HG02870 (cell line): Measurements from ENCODE around the gene CAPG.
"Not testable (repeated sequence)": the region's sequence is repeated elsewhere in the genome, so short reads cannot be mapped to it uniquely, and the experiment has no call there.

Source experiments
- ATAC-seq: cut with Tn5 transposase; IDR thresholded peaks from one replicate; pipeline ENCODE4 v1.9.1; 2021; ENCODE audit warnings: mild to moderate bottlenecking, moderate library complexity; ENCODE audit not compliant: unreplicated experiment

CAPG gene

GRCh38 chr2:85398426-85399182, 11.6 kb downstream of the CAPG start:
- ATAC-seq: no peak

- ATAC-seq: no peak
Observed at GRCh38 chr2:85397925-85398331, 12.2 kb downstream of the CAPG start.

- no peak for ATAC-seq
Observed at GRCh38 chr2:85396531-85397470, 13.4 kb downstream of the CAPG start.

- no peak for ATAC-seq
Observed at GRCh38 chr2:85395912-85396475, 14.2 kb downstream of the CAPG start.

- ATAC-seq: no peak
Observed at GRCh38 chr2:85394976-85395375, 15.2 kb downstream of the CAPG start.

GRCh38 chr2:85394261-85394681, 15.9 kb downstream of the CAPG start:
- ATAC-seq: no peak

GRCh38 chr2:85393836-85394235, 16.3 kb downstream of the CAPG start:
- ATAC-seq: no peak

- ATAC-seq: no peak
Observed at GRCh38 chr2:85390941-85391669, 19.1 kb downstream of the CAPG start.

GRCh38 chr2:85388878-85389538, 21.2 kb downstream of the CAPG start:
- no peak for ATAC-seq

- ATAC-seq: no peak
Observed at GRCh38 chr2:85387754-85388153, 22.4 kb downstream of the CAPG start.

GRCh38 chr2:85385746-85386145, 24.4 kb downstream of the CAPG start:
- no peak for ATAC-seq

GRCh38 chr2:85383850-85384249, 26.3 kb downstream of the CAPG start:
- ATAC-seq: no peak

GRCh38 chr2:85383151-85383550, 27.0 kb downstream of the CAPG start:
- ATAC-seq: not testable (repeated sequence)

GRCh38 chr2:85380048-85380447, 30.1 kb downstream of the CAPG start:
- ATAC-seq: no peak

- no peak for ATAC-seq
Observed at GRCh38 chr2:85378257-85378656, 31.9 kb downstream of the CAPG start.

- ATAC-seq: no peak
Observed at GRCh38 chr2:85377083-85377482, 33.1 kb downstream of the CAPG start.

GRCh38 chr2:85376291-85377065, 33.7 kb downstream of the CAPG start:
- no peak for ATAC-seq

GRCh38 chr2:85371045-85371444, 39.1 kb downstream of the CAPG start:
- ATAC-seq: no peak

GRCh38 chr2:85369500-85369899, 40.7 kb downstream of the CAPG start:
- no peak for ATAC-seq

- ATAC-seq: no peak
Observed at GRCh38 chr2:85368921-85369320, 41.2 kb downstream of the CAPG start.
